ENCODE results near the gene PSMA6. TPM values are rescaled to one million over a fixed set of nuclear protein-coding genes. Genes with fewer than 3 reads are reported as not detected.
"Not testable (repeated sequence)": the region's sequence is repeated elsewhere in the genome, so short reads cannot be mapped to it uniquely, and the experiment has no call there.

Gene PSMA6
- total RNA-seq, 1 donor from 2014 or later = 344 TPM

DNA sequence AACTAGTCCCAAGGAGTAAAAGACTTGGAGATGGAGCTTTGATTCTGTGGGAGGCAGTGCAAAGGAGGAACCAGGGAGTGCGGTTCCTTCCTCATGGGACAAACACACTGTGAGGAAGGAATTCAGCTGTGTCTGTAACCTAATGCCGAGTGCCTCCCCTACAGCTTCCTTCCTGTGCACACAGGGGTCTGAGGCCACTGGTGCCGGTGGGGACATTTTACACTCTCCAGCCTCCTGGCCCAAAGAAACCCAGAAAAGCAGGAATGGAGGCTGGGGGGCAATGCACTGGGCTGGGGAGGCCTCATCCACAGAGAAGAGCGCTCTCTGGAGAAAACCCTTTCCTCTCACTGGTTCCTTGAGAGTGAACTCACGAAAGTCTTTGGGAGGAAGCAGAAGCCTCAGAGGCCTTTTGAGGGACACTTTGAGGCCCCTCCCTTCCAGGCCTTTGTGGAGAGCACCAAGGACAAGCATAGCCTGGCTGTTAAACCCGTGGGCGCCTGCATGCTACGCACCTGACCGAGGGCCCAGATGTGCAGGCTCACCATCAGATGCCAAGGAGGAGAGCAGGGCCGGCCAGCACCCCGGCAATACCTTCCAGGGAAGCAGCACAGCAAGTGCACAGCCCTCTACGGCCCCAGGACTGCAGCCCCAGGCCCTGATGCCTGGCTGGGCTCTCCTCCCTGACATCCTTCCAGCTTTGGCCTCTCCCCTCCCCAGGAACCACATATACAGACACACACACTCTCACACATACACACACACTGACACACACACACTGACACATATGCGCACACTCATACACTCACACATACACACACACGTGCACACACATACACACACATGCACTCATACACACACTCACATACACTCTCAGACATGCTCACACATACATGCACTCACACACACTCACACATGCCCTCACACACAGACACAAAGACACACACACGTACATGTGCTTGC, 60.4 kb downstream of the PSMA6 start:
- no peaks in the 10 kb centered on the region for H3K9me3 ChIP-seq (ENCODE audit: low read depth)
- H4K20me1 ChIP-seq (ENCODE audit: low read depth) = no peaks in the 10 kb centered on the region
- TF ChIP-seq EZH2 (IDR thresholded peaks at IDR 0.05) = no peak
- TF ChIP-seq EZH2phosphoT487 (IDR thresholded peaks at IDR 0.05) = no peak
- TF ChIP-seq, protein P1, sequence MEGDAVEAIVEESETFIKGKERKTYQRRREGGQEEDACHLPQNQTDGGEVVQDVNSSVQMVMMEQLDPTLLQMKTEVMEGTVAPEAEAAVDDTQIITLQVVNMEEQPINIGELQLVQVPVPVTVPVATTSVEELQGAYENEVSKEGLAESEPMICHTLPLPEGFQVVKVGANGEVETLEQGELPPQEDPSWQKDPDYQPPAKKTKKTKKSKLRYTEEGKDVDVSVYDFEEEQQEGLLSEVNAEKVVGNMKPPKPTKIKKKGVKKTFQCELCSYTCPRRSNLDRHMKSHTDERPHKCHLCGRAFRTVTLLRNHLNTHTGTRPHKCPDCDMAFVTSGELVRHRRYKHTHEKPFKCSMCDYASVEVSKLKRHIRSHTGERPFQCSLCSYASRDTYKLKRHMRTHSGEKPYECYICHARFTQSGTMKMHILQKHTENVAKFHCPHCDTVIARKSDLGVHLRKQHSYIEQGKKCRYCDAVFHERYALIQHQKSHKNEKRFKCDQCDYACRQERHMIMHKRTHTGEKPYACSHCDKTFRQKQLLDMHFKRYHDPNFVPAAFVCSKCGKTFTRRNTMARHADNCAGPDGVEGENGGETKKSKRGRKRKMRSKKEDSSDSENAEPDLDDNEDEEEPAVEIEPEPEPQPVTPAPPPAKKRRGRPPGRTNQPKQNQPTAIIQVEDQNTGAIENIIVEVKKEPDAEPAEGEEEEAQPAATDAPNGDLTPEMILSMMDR (IDR thresholded peaks at IDR 0.05) = no peak
- H3K4me3 ChIP-seq = no peak overlapping the region
- Mint-ChIP-seq H3K4me1 (peaks cover 40% of the 10 kb centered on the region), H3K27ac (peak overlapping the region; percentile 52), H3K27me3 (ENCODE audit: insufficient read depth, low read depth) (peaks cover 6% of the 10 kb centered on the region), H3K4me3 (no peak overlapping the region), H3K9me3 (no peaks in the 10 kb centered on the region), H3K36me3 (no peaks in the 10 kb centered on the region)
- H3K36me3 ChIP-seq = no peaks in the 10 kb centered on the region
- H3K9ac ChIP-seq = no peak overlapping the region
- no peaks in the 10 kb centered on the region for H3F3A ChIP-seq (ENCODE audit: low read depth)
- no peaks in the 10 kb centered on the region for H3K79me2 ChIP-seq (ENCODE audit: low read depth)
- H3K27ac ChIP-seq = no peak overlapping the region
- H3K4me1 ChIP-seq = peaks cover 13% of the 10 kb centered on the region
- no peak overlapping the region for H3K4me2 ChIP-seq
- peak overlapping the region; percentile 90 for H2AFZ ChIP-seq (replicated peaks)
- no peaks in the 10 kb centered on the region for H3K27me3 ChIP-seq
- DNase-seq (ENCODE audit: low spot score) = no peak

GRCh38 chr14:35353409-35354172, 61.4 kb downstream of the PSMA6 start:
- H3K4me1 Mint-ChIP-seq = peaks cover 32% of the 10 kb centered on the region
- Histone ChIP-seq H4K20me1 (ENCODE audit: low read depth) (no peaks in the 10 kb centered on the region), H3K27ac (no peak overlapping the region), H3K4me1 (peaks cover 10% of the 10 kb centered on the region), H3K9me3 (ENCODE audit: low read depth) (no peaks in the 10 kb centered on the region), H3K27me3 (no peaks in the 10 kb centered on the region), H3K9ac (no peak overlapping the region), H3K36me3 (no peaks in the 10 kb centered on the region), H3K4me2 (no peak overlapping the region), H2AFZ (replicated peaks) (no peak overlapping the region), H3K4me3 (no peak overlapping the region), H3K79me2 (ENCODE audit: low read depth) (no peaks in the 10 kb centered on the region), H3F3A (ENCODE audit: low read depth) (no peaks in the 10 kb centered on the region)
- TF ChIP-seq, protein P1 (IDR thresholded peaks at IDR 0.05) = no peak
- TF ChIP-seq EZH2 (IDR thresholded peaks at IDR 0.05) (no peak), EZH2phosphoT487 (IDR thresholded peaks at IDR 0.05) (no peak)
- no peaks in the 10 kb centered on the region for H3K9me3 Mint-ChIP-seq
- H3K36me3 Mint-ChIP-seq = no peaks in the 10 kb centered on the region
- no peak overlapping the region for H3K4me3 Mint-ChIP-seq
- peak overlapping the region; percentile 52 for H3K27ac Mint-ChIP-seq
- no peak for DNase-seq (ENCODE audit: low spot score)
- H3K27me3 Mint-ChIP-seq (ENCODE audit: insufficient read depth, low read depth) = peaks cover 2% of the 10 kb centered on the region

GRCh38 chr14:35355235-35355634, 63.1 kb downstream of the PSMA6 start:
- H3K27ac ChIP-seq; H4K20me1 ChIP-seq (ENCODE audit: low read depth); H3K79me2 ChIP-seq (ENCODE audit: low read depth); H2AFZ ChIP-seq (replicated peaks); H3K27me3 Mint-ChIP-seq (ENCODE audit: insufficient read depth, low read depth); H3K4me3 Mint-ChIP-seq; H3K4me1 ChIP-seq; H3K27ac Mint-ChIP-seq; H3F3A ChIP-seq (ENCODE audit: low read depth); H3K9me3 Mint-ChIP-seq; H3K9me3 ChIP-seq (ENCODE audit: low read depth); H3K27me3 ChIP-seq; H3K4me2 ChIP-seq; H3K36me3 Mint-ChIP-seq; H3K9ac ChIP-seq; DNase-seq (ENCODE audit: low spot score); H3K36me3 ChIP-seq; H3K4me3 ChIP-seq: not testable (repeated sequence)
- peaks cover 29% of the 10 kb centered on the region for H3K4me1 Mint-ChIP-seq

Measured in neural progenitor cell (in vitro differentiated cells).